Loucy (cell line): Measurements from ENCODE around the gene CNOT8.

Experiments
- H2AFZ ChIP-seq: fragments of 200-600 bp; sonication (generic); 2 replicates; pipeline ENCODE4 v1.6.0; 2016; ENCODE audit warnings: antibody characterized with exemption, mild to moderate bottlenecking, low read length, moderate library complexity
- H3F3A ChIP-seq: fragments of 200-600 bp; 2 replicates; pipeline ENCODE4 v1.6.0; 2016; ENCODE audit warnings: antibody characterized with exemption, low read depth, mild to moderate bottlenecking
- H3K27me3 ChIP-seq: fragments of 200-600 bp; sonication (generic); 2 replicates; pipeline ENCODE4 v1.6.1; 2014; ENCODE audit warnings: low read length, mild to moderate bottlenecking; ENCODE audit not compliant: insufficient read depth, poor library complexity, severe bottlenecking
- H3K36me3 ChIP-seq: fragments of 200-600 bp; sonication (generic); 2 replicates; pipeline ENCODE4 v1.6.1; 2016; ENCODE audit warnings: low read length; ENCODE audit not compliant: insufficient read depth
- H3K4me1 ChIP-seq: fragments of 200-600 bp; sonication (generic); 2 replicates; pipeline ENCODE4 v1.5.1; 2014; ENCODE audit warnings: low read length, mild to moderate bottlenecking; ENCODE audit not compliant: insufficient read depth, poor library complexity, severe bottlenecking
- H3K4me2 ChIP-seq: fragments of 200-600 bp; sonication (generic); 2 replicates; pipeline ENCODE4 v1.6.0; 2014; ENCODE audit warnings: antibody characterized with exemption, low read length, low read depth, mild to moderate bottlenecking; ENCODE audit not compliant: poor library complexity, severe bottlenecking
- H3K4me3 ChIP-seq: fragments of 200-600 bp; sonication (generic); 2 replicates; pipeline ENCODE4 v1.5.1; 2014; ENCODE audit warnings: low read length, mild to moderate bottlenecking, mixed read lengths; ENCODE audit not compliant: poor library complexity, severe bottlenecking
- H3K79me2 ChIP-seq: fragments of 200-600 bp; sonication (generic); 2 replicates; pipeline ENCODE4 v1.6.1; 2014; ENCODE audit warnings: low read length; ENCODE audit not compliant: insufficient read depth
- H3K9ac ChIP-seq: fragments of 200-600 bp; sonication (generic); 2 replicates; pipeline ENCODE4 v1.6.0; 2014; ENCODE audit warnings: mild to moderate bottlenecking, low read depth, low read length, moderate library complexity; ENCODE audit not compliant: poor library complexity, severe bottlenecking
- H3K9me2 ChIP-seq: fragments of 200-600 bp; sonication (generic); replicated peaks from 2 replicates; pipeline ENCODE4 v1.6.1; 2016; ENCODE audit warnings: low read depth, low read length, mixed read lengths
- H3K9me3 ChIP-seq: fragments of 200-600 bp; sonication (generic); 2 replicates; pipeline ENCODE4 v1.6.1; 2014; ENCODE audit warnings: mild to moderate bottlenecking, antibody characterized with exemption, low read length, low read depth; ENCODE audit not compliant: insufficient read depth
- H4K20me1 ChIP-seq: fragments of 200-600 bp; sonication (generic); 2 replicates; pipeline ENCODE4 v1.6.0; 2014; ENCODE audit warnings: antibody characterized with exemption, low read length, mild to moderate bottlenecking; ENCODE audit not compliant: insufficient read depth, poor library complexity, severe bottlenecking
- CTCF ChIP-seq: fragments of 200-600 bp; sonication (generic); conservative IDR thresholded peaks from 2 replicates; pipeline ENCODE4 v1.5.1; 2014; ENCODE audit warnings: mild to moderate bottlenecking, antibody characterized with exemption, low read length
- EZH2phosphoT487 ChIP-seq: fragments of 200-600 bp; IDR thresholded peaks from 2 replicates; pipeline ENCODE4 v1.6.1; 2018; ENCODE audit warnings: antibody characterized with exemption, mild to moderate bottlenecking, moderate library complexity, borderline replicate concordance

The CNOT8 gene

GRCh38 chr5:154849264-154849785, 9.1 kb upstream of the CNOT8 start:
- Histone ChIP-seq H3K36me3 (no peaks in the 10 kb centered on the region), H3K79me2 (no peaks in the 10 kb centered on the region), H2AFZ (no peak overlapping the region), H3K9ac (no peak overlapping the region), H3K27me3 (no peaks in the 10 kb centered on the region), H3K4me3 (no peak overlapping the region), H3K4me1 (no peaks in the 10 kb centered on the region), H3F3A (no peaks in the 10 kb centered on the region), H3K9me3 (no peaks in the 10 kb centered on the region), H3K4me2 (no peak overlapping the region), H4K20me1 (no peaks in the 10 kb centered on the region), H3K9me2 (no peaks in the 10 kb centered on the region)
- TF ChIP-seq CTCF (no peak), EZH2phosphoT487 (no peak)

GRCh38 chr5:154849791-154850201, 8.6 kb upstream of the CNOT8 start:
- H3K27me3 ChIP-seq, result no peaks in the 10 kb centered on the region
- TF ChIP-seq EZH2phosphoT487, result no peak
- no peak for TF ChIP-seq CTCF
- H3K4me2 ChIP-seq, result no peak overlapping the region
- H3K9me3 ChIP-seq, result no peaks in the 10 kb centered on the region
- H3F3A ChIP-seq, result no peaks in the 10 kb centered on the region
- no peaks in the 10 kb centered on the region for H3K4me1 ChIP-seq
- H3K9me2 ChIP-seq, result no peaks in the 10 kb centered on the region
- H4K20me1 ChIP-seq, result no peaks in the 10 kb centered on the region
- H3K4me3 ChIP-seq, result no peak overlapping the region
- H3K79me2 ChIP-seq, result no peaks in the 10 kb centered on the region
- no peak overlapping the region for H3K9ac ChIP-seq
- H2AFZ ChIP-seq, result no peak overlapping the region
- H3K36me3 ChIP-seq, result no peaks in the 10 kb centered on the region

- Histone ChIP-seq H3K4me3 (no peak within 1 kb of the TSS), H3K4me1 (no peaks in the 10 kb centered on the region), H3K9me3 (no peaks in the 10 kb centered on the region), H3K27me3 (no peaks in the 10 kb centered on the region), H3K79me2 (no peaks in the 10 kb centered on the region), H4K20me1 (no peaks in the 10 kb centered on the region), H3K36me3 (no peaks in the 10 kb centered on the region), H3K9ac (no peak within 1 kb of the TSS), H3F3A (no peaks in the 10 kb centered on the region), H2AFZ (no peak within 1 kb of the TSS), H3K4me2 (no peak within 1 kb of the TSS), H3K9me2 (no peaks in the 10 kb centered on the region)
- TF ChIP-seq EZH2phosphoT487 (no peak), CTCF (no peak)
Observed at GRCh38 chr5:154850255-154851062, 8.0 kb upstream of the CNOT8 start, which contains the start of gene FAXDC2. Gene FAXDC2 (minus strand): TSS chr5:154850603. CDS start chr5:154838178, 12,425 bp downstream.
